ENCODE results near the gene SH3D19.

DNA sequence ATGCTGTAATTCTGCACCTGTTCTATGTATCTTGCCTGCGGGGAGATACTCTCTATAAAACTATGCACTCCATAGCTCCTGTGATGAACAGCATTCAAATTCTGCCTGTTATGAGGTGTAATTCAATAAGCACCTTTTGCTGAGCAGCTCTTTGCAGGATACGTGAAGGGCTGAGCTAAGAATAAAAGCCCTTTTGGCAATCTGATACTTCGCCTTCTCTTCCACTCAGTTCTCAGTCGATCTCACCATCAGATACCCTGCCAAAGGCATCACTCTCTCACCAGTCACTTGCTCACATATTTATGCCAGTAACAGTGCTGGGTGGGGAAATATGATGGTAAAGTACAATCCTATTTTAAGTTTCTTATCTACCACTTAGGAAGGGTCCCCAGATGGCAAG is 158.8 kb downstream of the SH3D19 start:
- TF ChIP-seq CTCF (IDR thresholded peaks at IDR 0.05) (no peak), POLR2A (IDR thresholded peaks at IDR 0.05) (no peak)

Data from Peyer's patch (tissue), 4 donors.